IMR-90 (cell line): Measurements from ENCODE around the gene CCDC167. TPM values are rescaled to one million over a fixed set of nuclear protein-coding genes. Genes with fewer than 3 reads are reported as not detected.

Source experiments
- ATAC-seq: fragments of 200-7000 bp; cut with Tn5 transposase; 2 replicates; pipeline ENCODE4 v1.9.1; 2020; ENCODE audit warnings: low read depth, mild to moderate bottlenecking, moderate library complexity
- BruUV-seq: library from RNA; stranded (reverse); fragments of 400-500 nt; replicated peaks from 2 replicates; lab custom pipeline; 2021; lab: Mats Ljungman, UMichigan
- CTCF ChIA-PET: fragments of 300-600 bp; formaldehyde crosslinking; extraction: SDS; loops from one replicate; lab custom pipeline; 2021; ENCODE audit warnings: antibody characterized with exemption; lab: Yijun Ruan, JAX
- POLR2A ChIA-PET: fragments of 300-600 bp; sonication (Branson Sonifier 250); formaldehyde crosslinking; loops from one replicate; lab custom pipeline; 2022; ENCODE audit warnings: antibody characterized with exemption; ENCODE audit not compliant: unreplicated experiment; lab: Charles Lee
- DNase-seq: peaks from one replicate; pipeline ENCODE4 v3.0.0; 2013
- H2AFZ ChIP-seq: replicated peaks from 2 replicates; pipeline ENCODE3; 2013; ENCODE audit warnings: low read length, mild to moderate bottlenecking; ENCODE audit not compliant: poor library complexity
- H2AK5ac ChIP-seq: 2 replicates; pipeline ENCODE4 v1.6.1; 2013; ENCODE audit warnings: low read depth, low read length, inconsistent platforms
- H2AK9ac ChIP-seq: replicated peaks from 2 replicates; pipeline ENCODE3; 2013; ENCODE audit warnings: mild to moderate bottlenecking, low read depth, low read length, moderate library complexity; ENCODE audit not compliant: poor library complexity
- H2BK120ac ChIP-seq: 2 replicates; pipeline ENCODE4 v1.6.1; 2013; ENCODE audit warnings: low read depth, low read length, inconsistent platforms
- H2BK15ac ChIP-seq: 3 replicates; pipeline ENCODE4 v1.6.1; 2013; ENCODE audit warnings: low read depth, low read length, inconsistent platforms
- H2BK20ac ChIP-seq: 2 replicates; pipeline ENCODE4 v1.6.1; 2013; ENCODE audit warnings: low read depth, mild to moderate bottlenecking, inconsistent platforms, low read length, moderate library complexity
- H2BK5ac ChIP-seq: 2 replicates; pipeline ENCODE4 v1.6.1; 2013; ENCODE audit warnings: mild to moderate bottlenecking, low read depth, low read length, inconsistent platforms; ENCODE audit not compliant: poor library complexity, severe bottlenecking
- H3K14ac ChIP-seq: replicated peaks from 2 replicates; pipeline ENCODE4 v1.6.1; 2013; ENCODE audit warnings: low read depth, low read length, inconsistent platforms
- H3K18ac ChIP-seq: 2 replicates; pipeline ENCODE4 v1.6.1; 2013; ENCODE audit warnings: low read depth, low read length, control low read depth
- H3K23ac ChIP-seq: 2 replicates; pipeline ENCODE4 v1.6.1; 2013; ENCODE audit warnings: low read depth, low read length, inconsistent platforms
- H3K27ac ChIP-seq: 2 replicates; pipeline ENCODE4 v1.5.1; 2013; ENCODE audit warnings: mild to moderate bottlenecking, control low read depth, low read length; ENCODE audit not compliant: insufficient read depth
- H3K27me3 ChIP-seq: 2 replicates; pipeline ENCODE4 v1.6.1; 2013; ENCODE audit warnings: low read length; ENCODE audit not compliant: control insufficient read depth, insufficient read depth
- H3K36me3 ChIP-seq: 2 replicates; pipeline ENCODE4 v1.6.1; 2013; ENCODE audit warnings: low read length, mixed read lengths; ENCODE audit not compliant: control insufficient read depth, insufficient read depth
- H3K4ac ChIP-seq: 2 replicates; pipeline ENCODE4 v1.6.1; 2013; ENCODE audit warnings: low read depth, low read length, inconsistent platforms
- H3K4me1 ChIP-seq: 2 replicates; pipeline ENCODE4 v1.6.1; 2013; ENCODE audit warnings: low read length, mixed read lengths; ENCODE audit not compliant: control insufficient read depth, insufficient read depth
- H3K4me2 ChIP-seq: 2 replicates; pipeline ENCODE4 v1.6.1; 2013; ENCODE audit warnings: low read depth, mild to moderate bottlenecking, control low read depth, low read length, moderate library complexity
- H3K4me3 ChIP-seq: 2 replicates; pipeline ENCODE4 v1.5.1; 2013; ENCODE audit warnings: low read depth, mild to moderate bottlenecking, control low read depth, low read length, moderate library complexity; ENCODE audit not compliant: insufficient read depth
- H3K56ac ChIP-seq: 2 replicates; pipeline ENCODE4 v1.6.1; 2013; ENCODE audit warnings: low read length, inconsistent platforms; ENCODE audit not compliant: insufficient read depth; ENCODE audit errors: extremely low read depth
- H3K79me1 ChIP-seq, 2 experiments: 2 replicates each; pipeline ENCODE4 v1.6.1; 2013; ENCODE audit warnings: low read length in 2 of 2, inconsistent platforms in 1 of 2, low read depth in 1 of 2
- H3K9ac ChIP-seq: 2 replicates; pipeline ENCODE4 v1.6.1; 2013; ENCODE audit warnings: low read depth, low read length, control low read depth
- H3K9me1 ChIP-seq: 2 replicates; pipeline ENCODE4 v1.6.1; 2013; ENCODE audit warnings: low read length, inconsistent platforms; ENCODE audit not compliant: insufficient read depth
- H3K9me3 ChIP-seq: 2 replicates; pipeline ENCODE4 v1.6.1; 2013; ENCODE audit warnings: low read length; ENCODE audit not compliant: control insufficient read depth, insufficient read depth
- H4K20me1 ChIP-seq: 2 replicates; pipeline ENCODE4 v1.6.1; 2013; ENCODE audit warnings: low read length, inconsistent platforms; ENCODE audit not compliant: insufficient read depth
- H4K5ac ChIP-seq: 2 replicates; pipeline ENCODE4 v1.6.1; 2013; ENCODE audit warnings: mild to moderate bottlenecking, low read depth, low read length, control low read depth
- H4K8ac ChIP-seq, 2 experiments: 2 replicates each; pipeline ENCODE4 v1.6.1; 2013; ENCODE audit warnings: low read depth in 2 of 2, low read length in 2 of 2, control low read depth in 1 of 2, inconsistent platforms in 1 of 2
- H4K91ac ChIP-seq: 2 replicates; pipeline ENCODE4 v1.6.1; 2013; ENCODE audit warnings: low read depth, low read length, inconsistent platforms; ENCODE audit not compliant: insufficient read depth
- BHLHE40 ChIP-seq: fragments of 150-350 bp; IDR thresholded peaks from 2 replicates; pipeline ENCODE4 v1.6.1; 2016; ENCODE audit warnings: mild to moderate bottlenecking, low read depth, low read length
- CEBPB ChIP-seq: IDR thresholded peaks from 2 replicates; pipeline ENCODE4 v1.6.1; 2012; ENCODE audit warnings: low read depth, low read length, improper control_type of control experiment
- CHD1 ChIP-seq: IDR thresholded peaks from 2 replicates; pipeline ENCODE4 v1.6.1; 2012; ENCODE audit warnings: low read depth, low read length, improper control_type of control experiment
- ELK1 ChIP-seq: fragments of 150-350 bp; IDR thresholded peaks from 2 replicates; pipeline ENCODE4 v1.6.1; 2016; ENCODE audit warnings: low read depth, mild to moderate bottlenecking, low read length, moderate library complexity, borderline replicate concordance
- MXI1 ChIP-seq: IDR thresholded peaks from 2 replicates; pipeline ENCODE4 v1.6.1; 2012; ENCODE audit warnings: low read depth, mild to moderate bottlenecking, low read length, moderate library complexity, borderline replicate concordance
- RAD21 ChIP-seq: IDR thresholded peaks from 2 replicates; pipeline ENCODE4 v1.6.1; 2012; ENCODE audit warnings: low read length, improper control_type of control experiment
- RCOR1 ChIP-seq: IDR thresholded peaks from 2 replicates; pipeline ENCODE4 v1.6.1; 2012; ENCODE audit warnings: mild to moderate bottlenecking, low read length, improper control_type of control experiment; ENCODE audit not compliant: insufficient replicate concordance
- WGBS, 2 experiments: methylation state at CpG; one replicate each; pipeline versions ENCODE4 v1.1.5 to v1.1.7; 2013; ENCODE audit warnings: missing lambda C conversion rate in 2 of 2; ENCODE audit not compliant: insufficient read length in 1 of 2; ENCODE audit errors: extremely low coverage in 2 of 2; 5-methylcytosine and 5-hydroxymethylcytosine counted together
- dilution Hi-C: fragments of 300-500 bp; cut with HindIII; formaldehyde crosslinking; loops from one replicate; pipeline ENCODE4 v1.14.3; 2018; ENCODE audit warnings: low sequenced_read_pairs; ENCODE audit not compliant: unreplicated experiment
- in situ Hi-C: fragments of 300-500 bp; cut with MboI; formaldehyde crosslinking; loops from 3 replicates; pipeline ENCODE4 v1.14.3; 2019; ENCODE audit warnings: low sequenced_read_pairs, inconsistent platforms, mixed read lengths
- intact Hi-C: fragments of 100-400 bp; cut with micrococcal nuclease; formaldehyde crosslinking; loops from 2 replicates; pipeline ENCODE4 v1.10.0; 2022
- polyA plus RNA-seq, 3 experiments: library from polyadenylated mRNA; depleted of rRNA; stranded (reverse); fragments of >200 nt; gene quantifications; 2 replicates each; pipeline ENCODE4 v1.2.3, GENCODE V29; 2012; ENCODE audit warnings: low replicate concordance in 1 of 3
- total RNA-seq: library from RNA; depleted of rRNA; stranded (reverse); fragments of >200 nt; gene quantifications from 2 replicates; pipeline ENCODE4 v1.2.3, GENCODE V29; 2012
- TF ChIP-seq, protein P1 (sequence below): fragments of 150-350 bp; IDR thresholded peaks from 2 replicates; pipeline ENCODE4 v1.6.1; 2017; ENCODE audit warnings: mild to moderate bottlenecking, antibody characterized with exemption, low read length, low read depth
- TF ChIP-seq, protein P2 (sequence below): conservative IDR thresholded peaks from 2 replicates; pipeline ENCODE4 v1.5.1; 2012; ENCODE audit warnings: mild to moderate bottlenecking, low read depth, low read length, improper control_type of control experiment

The CCDC167 gene
- total and polyA plus RNA-seq, 2 of the 4 experiments (the other 2 are of a cell fraction), result 35.8 to 96.8 TPM

DNA sequence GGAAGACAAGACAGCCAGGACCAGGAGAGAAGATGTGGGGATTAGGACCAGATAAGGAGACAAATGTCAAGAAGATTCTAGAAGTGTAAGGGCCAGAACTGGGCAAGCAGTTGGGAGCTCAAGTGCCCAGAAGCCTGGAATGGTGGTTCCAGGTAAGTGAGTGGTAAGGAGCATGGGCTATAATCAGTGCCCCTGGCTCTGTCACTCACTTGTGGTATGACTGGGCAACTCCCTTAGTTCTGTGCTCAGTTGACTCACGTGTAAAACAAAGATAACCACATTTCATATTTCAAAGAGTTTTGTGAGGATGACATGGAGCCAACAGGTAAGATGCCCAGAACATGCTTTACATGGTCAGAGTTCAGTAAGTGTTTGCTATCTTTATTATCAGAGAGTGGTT is 11.2 kb downstream of the CCDC167 start:
- Histone ChIP-seq H3K27ac (no peak overlapping the region), H3K9ac (no peak overlapping the region), H4K5ac (no peak overlapping the region), H3K4me2 (no peak overlapping the region), H3K27me3 (no peaks in the 10 kb centered on the region), H2BK20ac (no peak overlapping the region), H2BK5ac (no peak overlapping the region), H3K9me1 (peaks cover under 1% of the 10 kb centered on the region; the same call in 1 of the 2 replicates), H4K91ac (no peak overlapping the region), H3K23ac (no peak overlapping the region), H3K18ac (no peak overlapping the region), H4K20me1 (peaks cover 14% of the 10 kb centered on the region), H3K4me1 (no peaks in the 10 kb centered on the region), H3K9me3 (no peaks in the 10 kb centered on the region), H3K36me3 (peaks cover 3% of the 10 kb centered on the region; the same call in 1 of the 2 replicates), H2AK9ac (peak overlapping the region; percentile 11), H3K4me3 (no peak overlapping the region), H3K14ac (no peak overlapping the region), H4K8ac (no peak overlapping the region), H2BK15ac (no peak overlapping the region), H2AFZ (peak overlapping the region; percentile 10), H3K79me1 (peaks cover 0 to 24% of the 10 kb centered on the region in 2 experiments; a peak in 3 of 4 replicates), H3K4ac (no peak overlapping the region), H2AK5ac (no peak overlapping the region), H2BK120ac (no peak overlapping the region), H3K56ac (no peak overlapping the region)
- ChIA-PET CTCF (no interaction called here), POLR2A (no interaction called here)
- in situ Hi-C loops, result no loop called here
- DNase-seq (no peak), ATAC-seq (no peak)
- no peak for TF ChIP-seq RAD21
- no peak for TF ChIP-seq MXI1
- no peak for TF ChIP-seq CEBPB
- TF ChIP-seq ELK1, result no peak
- TF ChIP-seq, protein P1, sequence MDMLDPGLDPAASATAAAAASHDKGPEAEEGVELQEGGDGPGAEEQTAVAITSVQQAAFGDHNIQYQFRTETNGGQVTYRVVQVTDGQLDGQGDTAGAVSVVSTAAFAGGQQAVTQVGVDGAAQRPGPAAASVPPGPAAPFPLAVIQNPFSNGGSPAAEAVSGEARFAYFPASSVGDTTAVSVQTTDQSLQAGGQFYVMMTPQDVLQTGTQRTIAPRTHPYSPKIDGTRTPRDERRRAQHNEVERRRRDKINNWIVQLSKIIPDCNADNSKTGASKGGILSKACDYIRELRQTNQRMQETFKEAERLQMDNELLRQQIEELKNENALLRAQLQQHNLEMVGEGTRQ, result no peak
- no peak for TF ChIP-seq RCOR1
- TF ChIP-seq BHLHE40, result no peak
- TF ChIP-seq, protein P2, sequence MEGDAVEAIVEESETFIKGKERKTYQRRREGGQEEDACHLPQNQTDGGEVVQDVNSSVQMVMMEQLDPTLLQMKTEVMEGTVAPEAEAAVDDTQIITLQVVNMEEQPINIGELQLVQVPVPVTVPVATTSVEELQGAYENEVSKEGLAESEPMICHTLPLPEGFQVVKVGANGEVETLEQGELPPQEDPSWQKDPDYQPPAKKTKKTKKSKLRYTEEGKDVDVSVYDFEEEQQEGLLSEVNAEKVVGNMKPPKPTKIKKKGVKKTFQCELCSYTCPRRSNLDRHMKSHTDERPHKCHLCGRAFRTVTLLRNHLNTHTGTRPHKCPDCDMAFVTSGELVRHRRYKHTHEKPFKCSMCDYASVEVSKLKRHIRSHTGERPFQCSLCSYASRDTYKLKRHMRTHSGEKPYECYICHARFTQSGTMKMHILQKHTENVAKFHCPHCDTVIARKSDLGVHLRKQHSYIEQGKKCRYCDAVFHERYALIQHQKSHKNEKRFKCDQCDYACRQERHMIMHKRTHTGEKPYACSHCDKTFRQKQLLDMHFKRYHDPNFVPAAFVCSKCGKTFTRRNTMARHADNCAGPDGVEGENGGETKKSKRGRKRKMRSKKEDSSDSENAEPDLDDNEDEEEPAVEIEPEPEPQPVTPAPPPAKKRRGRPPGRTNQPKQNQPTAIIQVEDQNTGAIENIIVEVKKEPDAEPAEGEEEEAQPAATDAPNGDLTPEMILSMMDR, result no peak
- no peak for TF ChIP-seq CHD1
- intact Hi-C loops, result no loop called here
- dilution Hi-C loops, result no loop called here
- WGBS, 2 experiments, result no CpG with 5 or more reads among the region's 1 CpG
- BruUV-seq, result no TSS peak
